Measurements from ENCODE around the gene AS3MT.

DNA sequence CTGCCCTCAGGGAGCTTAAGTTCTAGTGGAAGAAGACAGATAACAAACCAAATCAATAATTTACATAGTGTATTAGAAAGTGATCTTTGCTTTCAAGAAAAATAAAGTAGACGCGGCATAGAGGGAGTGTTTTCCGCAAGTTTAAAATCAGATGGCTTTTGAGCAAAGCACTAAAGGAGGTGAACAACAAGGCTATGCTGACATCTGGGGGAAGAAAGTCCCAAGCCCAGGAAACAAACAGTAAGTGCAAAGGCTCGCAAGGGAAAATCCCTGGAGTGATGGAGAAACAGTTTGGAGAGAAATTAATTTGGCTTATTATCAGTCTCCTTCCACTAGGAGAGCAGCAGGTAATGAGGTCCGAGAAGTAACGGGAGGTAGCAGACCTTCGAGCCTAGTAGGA lies 46.9 kb downstream of the AS3MT start:
- TF ChIP-seq, protein P1, sequence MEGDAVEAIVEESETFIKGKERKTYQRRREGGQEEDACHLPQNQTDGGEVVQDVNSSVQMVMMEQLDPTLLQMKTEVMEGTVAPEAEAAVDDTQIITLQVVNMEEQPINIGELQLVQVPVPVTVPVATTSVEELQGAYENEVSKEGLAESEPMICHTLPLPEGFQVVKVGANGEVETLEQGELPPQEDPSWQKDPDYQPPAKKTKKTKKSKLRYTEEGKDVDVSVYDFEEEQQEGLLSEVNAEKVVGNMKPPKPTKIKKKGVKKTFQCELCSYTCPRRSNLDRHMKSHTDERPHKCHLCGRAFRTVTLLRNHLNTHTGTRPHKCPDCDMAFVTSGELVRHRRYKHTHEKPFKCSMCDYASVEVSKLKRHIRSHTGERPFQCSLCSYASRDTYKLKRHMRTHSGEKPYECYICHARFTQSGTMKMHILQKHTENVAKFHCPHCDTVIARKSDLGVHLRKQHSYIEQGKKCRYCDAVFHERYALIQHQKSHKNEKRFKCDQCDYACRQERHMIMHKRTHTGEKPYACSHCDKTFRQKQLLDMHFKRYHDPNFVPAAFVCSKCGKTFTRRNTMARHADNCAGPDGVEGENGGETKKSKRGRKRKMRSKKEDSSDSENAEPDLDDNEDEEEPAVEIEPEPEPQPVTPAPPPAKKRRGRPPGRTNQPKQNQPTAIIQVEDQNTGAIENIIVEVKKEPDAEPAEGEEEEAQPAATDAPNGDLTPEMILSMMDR (IDR thresholded peaks at IDR 0.05; ENCODE audit: borderline replicate concordance, extremely low read depth, low read length, poor library complexity, severe bottlenecking), result no peak
- TF ChIP-seq EZH2 (IDR thresholded peaks at IDR 0.05; ENCODE audit: borderline replicate concordance, low read depth, low read length, severe bottlenecking), result no peak
